Fibroblast of pulmonary artery (primary cell): ENCODE results near the gene CA10.

Source experiments
- DNase-seq: peaks from one replicate; pipeline ENCODE4 v3.0.0-alpha.2; 2010; ENCODE audit warnings: low read depth
- H3K4me3 ChIP-seq: replicated peaks from 2 replicates; pipeline ENCODE4 v1.5.1; 2011; ENCODE audit warnings: low read depth, mild to moderate bottlenecking, control low read depth, low read length, moderate library complexity
- CTCF ChIP-seq: IDR thresholded peaks from 2 replicates; pipeline ENCODE4 v1.5.1; 2011; ENCODE audit warnings: mild to moderate bottlenecking, control low read depth, low read length, inconsistent platforms; ENCODE audit errors: missing control alignments

Gene CA10

GRCh38 chr17:51746421-51746820, 412.1 kb downstream of the CA10 start:
- TF ChIP-seq CTCF: no peak
- DNase-seq: no peak
- H3K4me3 ChIP-seq: no peak overlapping the region

- no peak overlapping the region for H3K4me3 ChIP-seq
- no peak for DNase-seq
- TF ChIP-seq CTCF: no peak
Observed at GRCh38 chr17:51745993-51746392, 412.5 kb downstream of the CA10 start.

GRCh38 chr17:51743477-51743876, 415.0 kb downstream of the CA10 start:
- DNase-seq: no peak
- TF ChIP-seq CTCF: no peak
- H3K4me3 ChIP-seq: no peak overlapping the region

GRCh38 chr17:51742571-51742970, 415.9 kb downstream of the CA10 start:
- TF ChIP-seq CTCF: no peak
- no peak for DNase-seq
- no peak overlapping the region for H3K4me3 ChIP-seq

- no peak for DNase-seq
- no peak for TF ChIP-seq CTCF
- H3K4me3 ChIP-seq: no peak overlapping the region
Observed at GRCh38 chr17:51741458-51741857, 417.1 kb downstream of the CA10 start.

GRCh38 chr17:51740531-51740930, 418.0 kb downstream of the CA10 start:
- no peak for TF ChIP-seq CTCF
- DNase-seq: no peak
- no peak overlapping the region for H3K4me3 ChIP-seq

- H3K4me3 ChIP-seq: no peak overlapping the region
- TF ChIP-seq CTCF: no peak
- DNase-seq: no peak
Observed at GRCh38 chr17:51739245-51739886, 419.1 kb downstream of the CA10 start.
